ENCODE results near the gene GASK1A. TPM values are rescaled to one million over a fixed set of nuclear protein-coding genes. Genes with fewer than 3 reads are reported as not detected.

Gene GASK1A
- total RNA-seq, 1 donor from 2014 or later, result 0.75 TPM

GRCh38 chr3:42975955-42976354, 3.2 kb upstream of the GASK1A start:
- DNase-seq (no peak), ATAC-seq (ENCODE audit: poor library complexity) (no peak)
- intact Hi-C loops (cut with DNase I), result no loop called here

GRCh38 chr3:42980209-42980608, 1.1 kb downstream of the GASK1A start:
- intact Hi-C loops (cut with DNase I), result no loop called here
- ATAC-seq (ENCODE audit: poor library complexity), result no peak

GRCh38 chr3:42980909-42981308, 1.8 kb downstream of the GASK1A start:
- no peak for ATAC-seq (ENCODE audit: poor library complexity)
- DNase-seq, result no peak
- intact Hi-C loops (cut with DNase I), result no loop called here

More at GRCh38 chr3:42980209-42980608, 1.1 kb downstream of the GASK1A start:
- no peak for DNase-seq

- no peak for ATAC-seq (ENCODE audit: poor library complexity)
- intact Hi-C loops (cut with DNase I), result no loop called here
- DNase-seq, result no peak
These were observed 3.7 kb downstream of the GASK1A start for GRCh38 chr3:42982645-42983412.

GRCh38 chr3:42983927-42984326, 4.8 kb downstream of the GASK1A start:
- ATAC-seq (ENCODE audit: poor library complexity) (no peak), DNase-seq (no peak)
- intact Hi-C loops (cut with DNase I), result no loop called here

GRCh38 chr3:42984701-42985100, 5.6 kb downstream of the GASK1A start:
- DNase-seq (no peak), ATAC-seq (ENCODE audit: poor library complexity) (no peak)
- intact Hi-C loops (cut with DNase I), result no loop called here

GRCh38 chr3:42988097-42988496, 9.0 kb downstream of the GASK1A start:
- intact Hi-C loops (cut with DNase I), result no loop called here
- no peak for DNase-seq
- no peak for ATAC-seq (ENCODE audit: poor library complexity)

- ATAC-seq (ENCODE audit: poor library complexity), result no peak
- no peak for DNase-seq
- intact Hi-C loops (cut with DNase I), result no loop called here
These were observed 9.5 kb downstream of the GASK1A start for GRCh38 chr3:42988566-42988965.

- ATAC-seq (ENCODE audit: poor library complexity), result peak; percentile 49
- intact Hi-C loops (cut with DNase I), result no loop called here
- peak; percentile 61 for DNase-seq
These were observed 12.5 kb downstream of the GASK1A start for GRCh38 chr3:42991341-42992315.

- ATAC-seq (ENCODE audit: poor library complexity) (no peak), DNase-seq (no peak)
- intact Hi-C loops (cut with DNase I), result no loop called here
These were observed 15.5 kb downstream of the GASK1A start for GRCh38 chr3:42994595-42994994.

- intact Hi-C loops (cut with DNase I), result no loop called here
- ATAC-seq (ENCODE audit: poor library complexity), result no peak
These were observed 16.9 kb downstream of the GASK1A start for GRCh38 chr3:42996021-42996420.

GRCh38 chr3:42996633-42997075, 17.5 kb downstream of the GASK1A start:
- DNase-seq (peak; percentile 47), ATAC-seq (ENCODE audit: poor library complexity) (peak; percentile 19)
- intact Hi-C loops (cut with DNase I), result no loop called here

More at GRCh38 chr3:42996021-42996420, 16.9 kb downstream of the GASK1A start:
- no peak for DNase-seq

- ATAC-seq (ENCODE audit: poor library complexity) (no peak), DNase-seq (no peak)
- intact Hi-C loops (cut with DNase I), result no loop called here
These were observed 20.1 kb downstream of the GASK1A start for GRCh38 chr3:42999212-42999611.

GRCh38 chr3:42999632-43000031, 20.5 kb downstream of the GASK1A start:
- ATAC-seq (ENCODE audit: poor library complexity), result no peak
- intact Hi-C loops (cut with DNase I), result no loop called here
- DNase-seq, result no peak

GRCh38 chr3:43000387-43000786, 21.3 kb downstream of the GASK1A start:
- intact Hi-C loops (cut with DNase I), result no loop called here
- DNase-seq (no peak), ATAC-seq (ENCODE audit: poor library complexity) (no peak)

GRCh38 chr3:43001094-43001553, 22.0 kb downstream of the GASK1A start:
- DNase-seq (peak; percentile 88), ATAC-seq (ENCODE audit: poor library complexity) (peak; percentile 91)
- intact Hi-C loops (cut with DNase I), result no loop called here

- ATAC-seq (ENCODE audit: poor library complexity) (no peak), DNase-seq (no peak)
- intact Hi-C loops (cut with DNase I), result no loop called here
These were observed 22.5 kb downstream of the GASK1A start for GRCh38 chr3:43001556-43002121.

GRCh38 chr3:43004282-43004681, 25.2 kb downstream of the GASK1A start:
- DNase-seq, result no peak
- ATAC-seq (ENCODE audit: poor library complexity), result no peak
- intact Hi-C loops (cut with DNase I), result no loop called here

- ATAC-seq (ENCODE audit: poor library complexity) (no peak), DNase-seq (no peak)
- intact Hi-C loops (cut with DNase I), result no loop called here
These were observed 26.1 kb downstream of the GASK1A start for GRCh38 chr3:43005253-43005652.

Measured in Right ventricle myocardium superior (tissue), 1 donor.